Neural cell (in vitro differentiated cells): ENCODE data around the gene DRAM1. TPM values are rescaled to one million over a fixed set of nuclear protein-coding genes. Genes with fewer than 3 reads are reported as not detected.

ENCODE experiments used
- H2AFZ ChIP-seq: fragments of 200-600, 300-800 bp; sonication (generic), shearing (Covaris generic); 2 replicates; pipeline ENCODE4 v1.6.0; 2014; ENCODE audit warnings: low read depth, mild to moderate bottlenecking, antibody characterized with exemption, low read length, moderate library complexity
- H3F3A ChIP-seq: fragments of 200-600 bp; shearing (Covaris generic); 2 replicates; pipeline ENCODE4 v1.6.1; 2016; ENCODE audit warnings: mild to moderate bottlenecking, moderate library complexity, mixed read lengths, antibody characterized with exemption, low read length; ENCODE audit not compliant: insufficient read depth, poor library complexity, severe bottlenecking
- H3K27ac ChIP-seq: fragments of 200-600, 300-800 bp; sonication (generic), shearing (Covaris generic); 2 replicates; pipeline ENCODE4 v1.5.1; 2014; ENCODE audit warnings: mild to moderate bottlenecking, low read length, moderate library complexity
- H3K27me3 ChIP-seq: fragments of 300-800, 200-600 bp; sonication (generic), shearing (Covaris generic); 2 replicates; pipeline ENCODE4 v1.6.0; 2014; ENCODE audit warnings: mild to moderate bottlenecking, low read depth, low read length, moderate library complexity; ENCODE audit not compliant: insufficient read depth
- H3K36me3 ChIP-seq: fragments of 300-800, 200-600 bp; sonication (generic), shearing (Covaris generic); 2 replicates; pipeline ENCODE4 v1.5.1; 2014; ENCODE audit warnings: mild to moderate bottlenecking, antibody characterized with exemption, low read length, moderate library complexity; ENCODE audit not compliant: insufficient read depth
- H3K4me2 ChIP-seq: fragments of 300-800, 200-600 bp; sonication (generic), shearing (Covaris generic); 2 replicates; pipeline ENCODE4 v1.6.0; 2014; ENCODE audit warnings: mild to moderate bottlenecking, low read length
- H3K4me3 ChIP-seq: fragments of 300-800, 200-600 bp; sonication (generic), shearing (Covaris generic); 2 replicates; pipeline ENCODE4 v1.5.1; 2014; ENCODE audit warnings: mild to moderate bottlenecking, low read length, moderate library complexity
- H3K79me2 ChIP-seq: fragments of 200-600 bp; shearing (Covaris generic); replicated peaks from 2 replicates; pipeline ENCODE4 v1.6.0; 2014; ENCODE audit warnings: mild to moderate bottlenecking, low read length, moderate library complexity; ENCODE audit not compliant: insufficient read depth
- H3K9ac ChIP-seq: fragments of 300-800, 200-600 bp; sonication (generic), shearing (Covaris generic); 2 replicates; pipeline ENCODE4 v1.6.1; 2016; ENCODE audit warnings: mild to moderate bottlenecking, low read length, mixed read lengths
- H3K9me2 ChIP-seq: fragments of 200-600 bp; shearing (Covaris generic); 2 replicates; pipeline ENCODE4 v1.6.1; 2016; ENCODE audit warnings: mild to moderate bottlenecking, low read length, mixed read lengths; ENCODE audit not compliant: insufficient read depth
- H3K9me3 ChIP-seq: fragments of 200-600, 300-800 bp; sonication (generic), shearing (Covaris generic); 2 replicates; pipeline ENCODE4 v1.6.1; 2016; ENCODE audit warnings: mild to moderate bottlenecking, mixed run types, low read length, moderate library complexity, mixed read lengths
- H4K20me1 ChIP-seq: fragments of 200-600 bp; shearing (Covaris generic); 2 replicates; pipeline ENCODE4 v1.6.1; 2016; ENCODE audit warnings: mild to moderate bottlenecking, mixed run types; ENCODE audit not compliant: insufficient read depth
- EP300 ChIP-seq: fragments of 450-650 bp; conservative IDR thresholded peaks from 2 replicates; pipeline ENCODE4 v1.6.1; 2014; ENCODE audit warnings: antibody characterized with exemption, mild to moderate bottlenecking, moderate library complexity; ENCODE audit not compliant: poor library complexity, severe bottlenecking
- EZH2 ChIP-seq: fragments of 200-600, 300-800 bp; shearing (Covaris generic), sonication (generic); IDR thresholded peaks from 2 replicates; pipeline ENCODE4 v1.6.1; 2014; ENCODE audit warnings: antibody characterized with exemption, low read length, borderline replicate concordance, mild to moderate bottlenecking; ENCODE audit not compliant: insufficient read depth, poor library complexity, severe bottlenecking
- MXI1 ChIP-seq: fragments of 450-650 bp; conservative IDR thresholded peaks from 2 replicates; pipeline ENCODE4 v1.6.1; 2014; ENCODE audit warnings: antibody characterized with exemption, mild to moderate bottlenecking; ENCODE audit not compliant: poor library complexity, severe bottlenecking
- POLR2AphosphoS5 ChIP-seq: IDR thresholded peaks from 2 replicates; pipeline ENCODE4 v1.6.1; 2012
- RAD21 ChIP-seq: fragments of 450-650 bp; conservative IDR thresholded peaks from 2 replicates; pipeline ENCODE4 v1.6.1; 2014; ENCODE audit warnings: antibody characterized with exemption, mild to moderate bottlenecking, moderate library complexity
- SMC3 ChIP-seq: fragments of 450-650 bp; conservative IDR thresholded peaks from 2 replicates; pipeline ENCODE4 v1.6.1; 2014; ENCODE audit warnings: antibody characterized with exemption, mild to moderate bottlenecking, moderate library complexity; ENCODE audit not compliant: poor library complexity
- TAF1 ChIP-seq: IDR thresholded peaks from 2 replicates; pipeline ENCODE4 v1.6.1; 2012; ENCODE audit warnings: low read depth
- polyA plus RNA-seq: library from polyadenylated mRNA; depleted of rRNA; stranded (reverse); fragments of >200 nt; gene quantifications from 2 replicates; pipeline ENCODE4 v1.2.3, GENCODE V29; 2014
- small RNA-seq, 3 experiments: library from RNA; depleted of rRNA; stranded (forward); fragments of <200 nt; gene quantifications; one replicate each; pipeline ENCODE3, GENCODE V24; 2012
- TF ChIP-seq, protein P1 (sequence below): fragments of 450-650 bp; IDR thresholded peaks from 2 replicates; pipeline ENCODE4 v1.5.1; 2014; ENCODE audit warnings: antibody characterized with exemption, mild to moderate bottlenecking, moderate library complexity; ENCODE audit not compliant: poor library complexity, severe bottlenecking
- TF ChIP-seq, protein P2 (sequence below): IDR thresholded peaks from 2 replicates; pipeline ENCODE4 v1.6.1; 2012; ENCODE audit warnings: borderline replicate concordance

DRAM1 gene
- polyA plus RNA-seq, 1 donor from 2014 or later, result 0.17 TPM

DNA sequence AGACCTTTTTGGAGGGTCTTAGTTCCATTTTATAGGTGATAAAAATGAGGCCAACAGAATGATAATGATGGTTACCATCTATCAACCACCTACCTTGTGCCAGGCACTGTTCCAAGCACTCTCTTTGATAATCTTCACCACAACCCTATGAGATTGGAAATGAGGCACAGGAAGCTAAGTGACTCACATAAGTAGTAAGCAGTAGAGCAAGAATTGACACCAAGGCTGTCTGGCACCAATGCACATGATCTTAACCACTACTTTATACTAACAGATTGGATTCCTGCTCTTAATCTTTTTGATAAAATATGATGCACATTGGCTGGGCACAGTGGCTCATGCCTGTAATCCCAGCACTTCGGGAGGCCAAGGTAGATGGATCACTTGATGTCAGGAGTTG lies 91.4 kb downstream of the DRAM1 start:
- H4K20me1 ChIP-seq, result no peaks in the 10 kb centered on the region
- H3K4me2 ChIP-seq, result no peak overlapping the region
- H3K9ac ChIP-seq, result no peak overlapping the region
- H3K27ac ChIP-seq, result no peak overlapping the region
- no peak overlapping the region for H2AFZ ChIP-seq
- H3K9me3 ChIP-seq, result peaks cover 5% of the 10 kb centered on the region
- H3F3A ChIP-seq, result no peaks in the 10 kb centered on the region
- TF ChIP-seq MXI1 (no peak), EZH2 (no peak), POLR2AphosphoS5 (no peak), RAD21 (no peak), SMC3 (no peak), EP300 (no peak), TAF1 (no peak)
- TF ChIP-seq, protein P1, sequence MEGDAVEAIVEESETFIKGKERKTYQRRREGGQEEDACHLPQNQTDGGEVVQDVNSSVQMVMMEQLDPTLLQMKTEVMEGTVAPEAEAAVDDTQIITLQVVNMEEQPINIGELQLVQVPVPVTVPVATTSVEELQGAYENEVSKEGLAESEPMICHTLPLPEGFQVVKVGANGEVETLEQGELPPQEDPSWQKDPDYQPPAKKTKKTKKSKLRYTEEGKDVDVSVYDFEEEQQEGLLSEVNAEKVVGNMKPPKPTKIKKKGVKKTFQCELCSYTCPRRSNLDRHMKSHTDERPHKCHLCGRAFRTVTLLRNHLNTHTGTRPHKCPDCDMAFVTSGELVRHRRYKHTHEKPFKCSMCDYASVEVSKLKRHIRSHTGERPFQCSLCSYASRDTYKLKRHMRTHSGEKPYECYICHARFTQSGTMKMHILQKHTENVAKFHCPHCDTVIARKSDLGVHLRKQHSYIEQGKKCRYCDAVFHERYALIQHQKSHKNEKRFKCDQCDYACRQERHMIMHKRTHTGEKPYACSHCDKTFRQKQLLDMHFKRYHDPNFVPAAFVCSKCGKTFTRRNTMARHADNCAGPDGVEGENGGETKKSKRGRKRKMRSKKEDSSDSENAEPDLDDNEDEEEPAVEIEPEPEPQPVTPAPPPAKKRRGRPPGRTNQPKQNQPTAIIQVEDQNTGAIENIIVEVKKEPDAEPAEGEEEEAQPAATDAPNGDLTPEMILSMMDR, result no peak
- TF ChIP-seq, protein P2, sequence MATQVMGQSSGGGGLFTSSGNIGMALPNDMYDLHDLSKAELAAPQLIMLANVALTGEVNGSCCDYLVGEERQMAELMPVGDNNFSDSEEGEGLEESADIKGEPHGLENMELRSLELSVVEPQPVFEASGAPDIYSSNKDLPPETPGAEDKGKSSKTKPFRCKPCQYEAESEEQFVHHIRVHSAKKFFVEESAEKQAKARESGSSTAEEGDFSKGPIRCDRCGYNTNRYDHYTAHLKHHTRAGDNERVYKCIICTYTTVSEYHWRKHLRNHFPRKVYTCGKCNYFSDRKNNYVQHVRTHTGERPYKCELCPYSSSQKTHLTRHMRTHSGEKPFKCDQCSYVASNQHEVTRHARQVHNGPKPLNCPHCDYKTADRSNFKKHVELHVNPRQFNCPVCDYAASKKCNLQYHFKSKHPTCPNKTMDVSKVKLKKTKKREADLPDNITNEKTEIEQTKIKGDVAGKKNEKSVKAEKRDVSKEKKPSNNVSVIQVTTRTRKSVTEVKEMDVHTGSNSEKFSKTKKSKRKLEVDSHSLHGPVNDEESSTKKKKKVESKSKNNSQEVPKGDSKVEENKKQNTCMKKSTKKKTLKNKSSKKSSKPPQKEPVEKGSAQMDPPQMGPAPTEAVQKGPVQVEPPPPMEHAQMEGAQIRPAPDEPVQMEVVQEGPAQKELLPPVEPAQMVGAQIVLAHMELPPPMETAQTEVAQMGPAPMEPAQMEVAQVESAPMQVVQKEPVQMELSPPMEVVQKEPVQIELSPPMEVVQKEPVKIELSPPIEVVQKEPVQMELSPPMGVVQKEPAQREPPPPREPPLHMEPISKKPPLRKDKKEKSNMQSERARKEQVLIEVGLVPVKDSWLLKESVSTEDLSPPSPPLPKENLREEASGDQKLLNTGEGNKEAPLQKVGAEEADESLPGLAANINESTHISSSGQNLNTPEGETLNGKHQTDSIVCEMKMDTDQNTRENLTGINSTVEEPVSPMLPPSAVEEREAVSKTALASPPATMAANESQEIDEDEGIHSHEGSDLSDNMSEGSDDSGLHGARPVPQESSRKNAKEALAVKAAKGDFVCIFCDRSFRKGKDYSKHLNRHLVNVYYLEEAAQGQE, result no peak
- no peak overlapping the region for H3K4me3 ChIP-seq
- no peaks in the 10 kb centered on the region for H3K79me2 ChIP-seq
- H3K9me2 ChIP-seq, result no peaks in the 10 kb centered on the region
- H3K27me3 ChIP-seq, result no peaks in the 10 kb centered on the region
- no peaks in the 10 kb centered on the region for H3K36me3 ChIP-seq

Small RNAs within 50 kb of the gene (small RNA-seq; reads per million reads assigned to genes)
- gene RNA5SP369 (0 reads per million in 3 experiments), gene RNU6-1183P (0 reads per million in 3 experiments)

Other genes with a start within 250 kb of the DRAM1 start
- 11.9 and 20.5 TPM in 2 replicates for gene CHPT1, start 179.9 kb upstream of the DRAM1 start, polyA plus RNA-seq
- 2.1 and 3.4 TPM in 2 replicates for gene SYCP3, start 138.1 kb upstream of the DRAM1 start, polyA plus RNA-seq
- gene GNPTAB, start 46.6 kb upstream of the DRAM1 start, polyA plus RNA-seq, result 80.0 and 87.2 TPM in 2 replicates
- gene WASHC3, start 184.4 kb downstream of the DRAM1 start, polyA plus RNA-seq, result 65.9 and 72.6 TPM in 2 replicates
- 21.6 and 22.4 TPM in 2 replicates for gene NUP37, start 242.5 kb downstream of the DRAM1 start, polyA plus RNA-seq
- 2.6 and 6.3 TPM in 2 replicates for gene PARPBP, start 242.6 kb downstream of the DRAM1 start, polyA plus RNA-seq